ENCODE measurements around the gene MARK1. TPM values are rescaled to one million over a fixed set of nuclear protein-coding genes. Genes with fewer than 3 reads are reported as not detected.

Gene MARK1
- total and polyA plus RNA-seq, 4 donors, result 1.3 to 6.5 (median 3.1) TPM

DNA sequence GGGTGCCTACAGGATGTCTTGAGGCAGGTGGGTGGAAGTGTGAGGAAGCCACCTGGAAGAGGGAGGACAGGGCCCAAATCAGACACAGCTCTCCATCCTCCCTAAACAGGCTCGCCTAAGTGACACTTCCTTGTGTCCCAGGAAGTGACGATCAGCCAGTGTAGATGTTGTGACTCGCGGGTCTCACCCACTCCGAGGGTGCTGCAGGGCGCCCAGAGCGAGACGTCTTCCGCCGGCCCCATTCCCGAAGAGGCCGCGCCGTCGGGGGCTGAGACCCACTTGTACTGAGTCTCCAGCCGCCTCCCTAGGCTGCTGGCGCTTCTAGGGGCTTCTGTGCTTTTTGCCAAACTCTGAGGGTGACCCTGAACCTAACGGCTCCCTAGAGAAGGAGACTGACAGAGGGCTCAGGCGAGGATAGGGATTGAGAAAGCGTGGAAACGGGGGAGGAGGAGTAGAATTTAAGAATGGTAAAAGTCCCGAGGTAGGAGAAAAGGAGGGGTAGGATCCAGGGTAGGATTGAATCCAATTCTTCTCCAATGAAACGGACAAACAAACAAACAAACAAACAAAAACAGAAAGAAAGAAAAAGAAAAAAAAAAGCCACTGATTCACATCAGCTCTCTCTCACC is 543 bp upstream of the MARK1 start:
- Histone ChIP-seq H3K9ac (ENCODE audit: insufficient read depth in 1 of 2, low read length in 2 of 2) (peak overlapping the region in 1 of 2 donors; percentile 82), H3K9me3 (ENCODE audit: control insufficient read depth in 4 of 4, insufficient read depth in 3 of 4, low read length in 3 of 4) (no peaks in the 10 kb centered on the region), H3K27ac (ENCODE audit: low read depth in 1 of 2, low read length in 1 of 2) (peak overlapping the region; percentile 15 to 88), H3K27me3 (ENCODE audit: control insufficient read depth in 3 of 3, insufficient read depth in 3 of 3, low read length in 2 of 3) (peaks cover 0 to 34% (median 16%) of the 10 kb centered on the region in 3 donors), H3K4me3 (peak overlapping the region; percentile 43), H3K4me1 (ENCODE audit: control insufficient read depth in 5 of 5, insufficient read depth in 5 of 5, low read length in 5 of 5) (peaks cover 0 to 21% (median 2%) of the 10 kb centered on the region in 5 donors), H3K36me3 (ENCODE audit: control insufficient read depth in 4 of 4, insufficient read depth in 4 of 4, low read length in 4 of 4) (no peaks in the 10 kb centered on the region)
- WGBS, 2 donors, result 4 to 7% methylated on average over 22 to 23 of the region's 23 CpGs
- DNase-seq (peak; percentile 33 to 63 (median 54)), ATAC-seq (ENCODE audit: insufficient read depth, low FRiP score) (no peak)
- TF ChIP-seq, protein P1, sequence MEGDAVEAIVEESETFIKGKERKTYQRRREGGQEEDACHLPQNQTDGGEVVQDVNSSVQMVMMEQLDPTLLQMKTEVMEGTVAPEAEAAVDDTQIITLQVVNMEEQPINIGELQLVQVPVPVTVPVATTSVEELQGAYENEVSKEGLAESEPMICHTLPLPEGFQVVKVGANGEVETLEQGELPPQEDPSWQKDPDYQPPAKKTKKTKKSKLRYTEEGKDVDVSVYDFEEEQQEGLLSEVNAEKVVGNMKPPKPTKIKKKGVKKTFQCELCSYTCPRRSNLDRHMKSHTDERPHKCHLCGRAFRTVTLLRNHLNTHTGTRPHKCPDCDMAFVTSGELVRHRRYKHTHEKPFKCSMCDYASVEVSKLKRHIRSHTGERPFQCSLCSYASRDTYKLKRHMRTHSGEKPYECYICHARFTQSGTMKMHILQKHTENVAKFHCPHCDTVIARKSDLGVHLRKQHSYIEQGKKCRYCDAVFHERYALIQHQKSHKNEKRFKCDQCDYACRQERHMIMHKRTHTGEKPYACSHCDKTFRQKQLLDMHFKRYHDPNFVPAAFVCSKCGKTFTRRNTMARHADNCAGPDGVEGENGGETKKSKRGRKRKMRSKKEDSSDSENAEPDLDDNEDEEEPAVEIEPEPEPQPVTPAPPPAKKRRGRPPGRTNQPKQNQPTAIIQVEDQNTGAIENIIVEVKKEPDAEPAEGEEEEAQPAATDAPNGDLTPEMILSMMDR (IDR thresholded peaks at IDR 0.05; ENCODE audit: control extremely low read depth, extremely low read depth), result no peak

DNA sequence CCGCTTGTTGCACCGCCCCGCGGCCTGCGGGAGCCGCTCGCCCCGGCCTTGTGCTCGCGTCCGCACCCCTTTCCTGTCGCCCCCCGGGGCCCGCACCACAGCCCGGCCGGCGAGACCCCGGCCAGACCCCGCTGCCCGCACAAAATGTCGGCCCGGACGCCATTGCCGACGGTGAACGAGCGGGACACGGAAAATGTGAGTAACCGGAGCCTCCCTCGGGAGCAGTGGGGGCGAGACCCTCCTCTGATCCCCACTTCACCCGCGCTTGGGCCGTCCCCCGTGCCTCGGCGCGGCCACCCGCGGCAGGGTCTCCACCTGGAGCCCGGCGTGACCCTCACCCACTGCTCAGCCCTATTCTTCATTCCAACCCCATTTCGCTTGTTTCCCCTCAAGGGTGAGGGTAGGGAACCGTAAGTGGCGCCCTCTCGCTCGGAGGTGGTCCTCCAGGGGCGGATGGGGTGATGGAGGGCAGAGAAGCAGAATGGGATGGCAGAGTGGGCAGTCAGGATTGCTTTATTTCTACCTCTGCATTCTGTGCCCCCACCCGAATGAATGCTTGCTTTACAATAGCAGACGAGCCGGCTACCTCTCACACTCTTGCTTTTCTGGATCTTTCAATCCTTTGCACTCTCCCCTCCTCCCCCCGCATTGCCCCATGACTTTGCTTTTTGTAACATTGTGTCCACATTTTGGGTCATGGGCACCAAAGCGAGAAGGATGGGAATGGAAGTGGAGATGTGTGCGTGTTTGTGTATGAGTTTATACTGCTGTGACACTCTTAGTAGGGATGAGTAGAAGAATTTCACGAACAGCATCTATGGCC is 954 bp downstream of the MARK1 start:
- 1 to 3% methylated on average over 44 to 55 of the region's 55 CpGs for whole genome bisulfite sequencing, 2 donors

DNA sequence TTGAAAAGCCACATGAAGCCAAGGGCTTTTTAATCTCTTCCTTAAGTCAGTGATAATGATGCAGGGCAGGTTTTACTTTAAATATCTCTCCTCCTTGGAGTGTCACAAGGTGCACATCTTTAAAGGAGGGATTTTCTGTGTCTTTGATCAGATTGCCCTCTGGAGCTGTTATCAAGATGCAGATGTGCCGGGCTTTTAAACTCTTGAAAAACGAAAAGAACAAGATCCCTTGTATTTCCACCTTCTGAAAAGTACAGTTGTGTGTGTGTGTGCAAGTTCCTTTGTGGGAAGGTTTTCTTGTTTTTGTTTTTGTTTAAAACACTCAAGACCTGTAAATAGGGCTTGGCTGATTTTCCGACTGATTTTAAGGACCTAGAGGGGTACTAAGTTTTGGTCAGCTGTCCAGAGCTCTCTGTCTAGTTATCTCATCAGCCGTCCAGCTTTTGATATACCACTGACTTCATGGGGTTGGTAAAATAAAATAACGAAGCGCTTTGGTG is 1.6 kb downstream of the MARK1 start:
- peaks cover 0 to 21% (median 2%) of the 10 kb centered on the region in 5 donors for H3K4me1 ChIP-seq (ENCODE audit: control insufficient read depth in 5 of 5, insufficient read depth in 5 of 5, low read length in 5 of 5)
- H3K9me3 ChIP-seq (ENCODE audit: control insufficient read depth in 4 of 4, insufficient read depth in 3 of 4, low read length in 3 of 4), result no peaks in the 10 kb centered on the region
- no peak overlapping the region for H3K4me3 ChIP-seq
- H3K27me3 ChIP-seq (ENCODE audit: control insufficient read depth in 3 of 3, insufficient read depth in 3 of 3, low read length in 2 of 3), result peaks cover 0 to 21% (median 7%) of the 10 kb centered on the region in 3 donors
- TF ChIP-seq, protein P1 (IDR thresholded peaks at IDR 0.05; ENCODE audit: control extremely low read depth, extremely low read depth), result no peak
- peak overlapping the region in 1 of 2 donors; percentile 68 for H3K9ac ChIP-seq (ENCODE audit: insufficient read depth in 1 of 2, low read length in 2 of 2)
- no peaks in the 10 kb centered on the region for H3K36me3 ChIP-seq (ENCODE audit: control insufficient read depth in 4 of 4, insufficient read depth in 4 of 4, low read length in 4 of 4)
- WGBS, 2 donors, result 50 to 54% methylated on average over 6 of the region's 6 CpGs
- peak in 2 of 3 donors; percentile 13 to 37 for DNase-seq
- peak overlapping the region in 1 of 2 donors; percentile 88 for H3K27ac ChIP-seq (ENCODE audit: low read depth in 1 of 2, low read length in 1 of 2)
- ATAC-seq (ENCODE audit: insufficient read depth, low FRiP score), result no peak

More for the DNA sequence above, 954 bp downstream of the MARK1 start:
- Histone ChIP-seq H3K27me3 (ENCODE audit: control insufficient read depth in 3 of 3, insufficient read depth in 3 of 3, low read length in 2 of 3) (peaks cover 0 to 21% (median 11%) of the 10 kb centered on the region in 3 donors), H3K4me3 (peak overlapping the region; percentile 43), H3K4me1 (ENCODE audit: control insufficient read depth in 5 of 5, insufficient read depth in 5 of 5, low read length in 5 of 5) (peaks cover 0 to 21% (median 2%) of the 10 kb centered on the region in 5 donors), H3K27ac (ENCODE audit: low read depth in 1 of 2, low read length in 1 of 2) (peak overlapping the region; percentile 78 to 88), H3K9ac (ENCODE audit: insufficient read depth in 1 of 2, low read length in 2 of 2) (peak overlapping the region in 1 of 2 donors; percentile 68), H3K9me3 (ENCODE audit: control insufficient read depth in 4 of 4, insufficient read depth in 3 of 4, low read length in 3 of 4) (no peaks in the 10 kb centered on the region), H3K36me3 (ENCODE audit: control insufficient read depth in 4 of 4, insufficient read depth in 4 of 4, low read length in 4 of 4) (no peaks in the 10 kb centered on the region)
- DNase-seq (peak; percentile 22 to 52 (median 31)), ATAC-seq (ENCODE audit: insufficient read depth, low FRiP score) (no peak)
- TF ChIP-seq, protein P1 (IDR thresholded peaks at IDR 0.05; ENCODE audit: control extremely low read depth, extremely low read depth), result no peak

All from lung (tissue), 12 donors.